ENCODE data around the gene LRRC25. TPM values are rescaled to one million over a fixed set of nuclear protein-coding genes. Genes with fewer than 3 reads are reported as not detected.
A peak's percentile ranks its signal among the peaks of the same experiment; 100 is the strongest.
"Not testable (repeated sequence)": the region's sequence is repeated elsewhere in the genome, so short reads cannot be mapped to it uniquely, and the experiment has no call there.

The LRRC25 gene
- total and polyA plus RNA-seq, 4 experiments from 2014 or later = 0.07 to 0.91 (median 0.73) TPM; not detected in 1

DNA sequence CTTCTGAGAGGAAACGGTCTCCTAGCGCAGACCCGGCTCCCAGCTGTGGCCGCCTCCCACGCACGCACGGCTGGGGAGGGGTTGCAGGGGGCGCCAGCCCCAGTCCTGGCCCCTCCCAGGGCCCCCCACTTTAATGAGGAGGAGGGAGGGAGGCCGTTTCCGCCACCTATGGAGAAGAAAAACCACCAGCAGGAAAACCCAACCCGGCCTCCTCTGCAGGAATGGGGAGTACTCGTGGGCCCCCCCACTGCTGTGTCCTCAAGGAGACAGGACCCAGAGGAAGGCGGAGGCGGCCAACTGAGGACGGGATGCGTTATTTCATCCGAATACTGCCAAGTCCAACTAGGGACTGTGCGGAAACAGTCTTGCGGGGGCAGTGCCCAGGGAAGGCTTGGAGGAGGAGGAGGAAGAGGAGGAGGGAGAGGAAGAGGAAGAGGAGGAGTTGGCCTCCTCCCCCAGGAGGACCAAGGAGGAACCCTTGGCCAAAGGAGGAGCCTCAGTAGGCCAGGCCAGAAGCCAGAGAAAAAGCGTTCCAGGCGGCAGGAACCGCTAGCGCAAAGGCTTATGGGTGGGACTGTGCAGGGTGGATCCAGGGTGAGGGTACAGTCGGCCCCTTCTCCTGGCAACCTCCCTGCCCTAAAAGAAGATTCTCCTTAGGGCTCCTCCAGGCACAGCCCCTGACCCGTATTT lies 17.9 kb upstream of the LRRC25 start:
- Histone ChIP-seq H3K4me1 (ENCODE audit: insufficient read depth, low read length) (peaks cover 52% of the 10 kb centered on the region), H3K27ac (ENCODE audit: low read depth, low read length) (peak overlapping the region; percentile 9), H3K9me3 (ENCODE audit: control insufficient read depth in 1 of 2, low read length in 2 of 2) (no peaks in the 10 kb centered on the region), H3K27me3 (ENCODE audit: insufficient read depth, low read length) (no peaks in the 10 kb centered on the region), H3K4me3 (ENCODE audit: low read length in 2 of 2) (no peak overlapping the region), H3K36me3 (ENCODE audit: insufficient read depth, low read length) (no peaks in the 10 kb centered on the region)
- Mint-ChIP-seq H3K4me1 (peaks cover 39 to 61% (median 48%) of the 10 kb centered on the region in 4 donors), H3K4me3 (peak overlapping the region in 7 of 8 donors; percentile 9 to 78 (median 63)), H3K27ac (peak overlapping the region in 6 of 7 donors; percentile 72 to 93 (median 90)), H3K9me3 (peaks cover 0 to 5% (median 0%) of the 10 kb centered on the region in 8 donors), H3K36me3 (peaks cover 0 to 7% of the 10 kb centered on the region in 2 donors), H3K27me3 (peaks cover 3 to 5% of the 10 kb centered on the region in 2 donors)
- intact Hi-C loops (cut with micrococcal nuclease) = loop anchor here (5.0 to 10.0 kb wide), 3 partner anchors 88 to 411 kb away; partner anchors contain the start of genes ARRDC2 and MAST3
- CTCF ChIA-PET (ENCODE audit: partially characterized antibody) = interaction anchor here (1.2 to 6.9 kb wide), 6 partner anchors 26 to 223 kb away, joined by 4 to 92 read pairs (median 6); partner anchors contain the start of gene MPV17L2
- DNase-seq = no peak
- POLR2A ChIA-PET (ENCODE audit: partially characterized antibody) = interaction anchor here (1.1 to 13.3 kb wide), 7 partner anchors 8 to 174 kb away, joined by 3 to 238 read pairs (median 16); partner anchors contain the start of genes ISYNA1, JUND and REX1BD

DNA sequence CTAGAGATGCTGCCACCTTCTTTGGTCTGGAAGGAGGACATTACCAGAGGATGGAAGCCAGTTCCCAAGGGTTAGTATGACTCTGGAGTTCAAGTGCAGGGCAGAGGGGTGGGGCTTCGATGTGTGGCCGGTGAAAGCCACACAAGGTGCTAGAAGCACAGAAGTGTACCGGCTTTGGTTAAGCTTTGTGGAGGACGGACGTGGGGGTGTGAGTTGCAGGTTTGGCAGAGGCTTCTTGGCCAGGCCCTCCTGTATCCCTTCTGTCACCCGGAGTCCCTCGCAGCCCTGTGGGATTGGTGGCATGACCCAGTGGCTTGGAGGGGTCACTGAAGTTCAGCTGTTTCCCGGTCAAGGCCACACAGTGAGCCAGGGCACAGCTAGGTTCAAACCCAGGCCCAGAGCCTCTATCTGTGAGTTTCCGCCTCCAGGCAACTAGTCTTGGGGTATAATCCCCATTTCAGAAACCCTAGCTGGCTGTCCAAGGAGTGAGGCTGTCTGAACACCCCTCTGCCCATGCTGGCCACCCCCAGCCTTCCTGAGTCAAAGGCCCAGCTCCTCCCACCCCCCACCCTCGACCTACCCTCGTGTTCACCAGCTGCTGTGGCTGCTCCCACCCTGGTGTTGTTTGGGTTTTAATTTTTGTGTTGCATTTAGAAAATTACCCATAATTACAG lies 17.2 kb upstream of the LRRC25 start:
- H3K27ac ChIP-seq (ENCODE audit: low read depth, low read length) = peak overlapping the region; percentile 9

DNA sequence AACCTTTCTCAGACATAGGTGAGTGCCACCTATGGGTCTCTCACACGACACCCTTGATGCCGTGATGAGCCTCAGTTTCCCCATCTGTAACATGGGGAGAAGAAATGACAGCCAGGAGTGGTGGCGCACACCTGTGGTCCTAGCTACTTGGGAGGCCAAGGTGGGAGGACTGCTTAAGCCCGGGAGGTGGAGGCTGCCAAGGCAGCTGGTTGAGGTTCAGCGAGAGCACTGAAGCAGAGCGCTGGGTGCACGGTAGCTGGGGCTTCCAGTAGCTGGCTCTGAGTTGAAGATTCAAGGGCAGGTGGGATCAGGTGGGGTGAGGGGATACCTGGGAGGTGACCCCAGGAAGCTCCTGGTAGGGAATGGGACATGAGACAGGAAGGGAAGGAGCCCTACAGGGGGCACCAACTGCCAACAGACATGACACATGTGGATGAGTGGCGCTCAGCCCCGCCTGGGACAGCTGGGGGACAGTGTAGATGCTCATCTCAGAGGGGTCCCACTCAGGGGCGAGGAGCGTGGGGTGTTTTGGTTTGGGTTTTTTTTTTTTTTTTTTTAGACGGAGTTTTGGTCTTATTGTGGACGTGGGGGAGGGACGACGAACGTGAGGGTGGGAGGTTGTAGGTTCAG lies 15.3 kb upstream of the LRRC25 start:
- ChIA-PET CTCF (ENCODE audit: partially characterized antibody) (interaction anchor here (0.6 to 6.9 kb wide), 12 partner anchors 10 to 426 kb away, joined by 3 to 92 read pairs (median 4); partner anchors contain the start of genes MPV17L2 and PDE4C), POLR2A (ENCODE audit: partially characterized antibody) (interaction anchor here (2.9 to 13.3 kb wide), 3 partner anchors 10 to 132 kb away, joined by 16 to 238 read pairs (median 22); partner anchors contain the start of genes ISYNA1 and JUND)
- no peaks in the 10 kb centered on the region for H3K27me3 ChIP-seq (ENCODE audit: insufficient read depth, low read length)
- peaks cover 0 to 3% of the 10 kb centered on the region in 2 donors for H3K27me3 Mint-ChIP-seq
- no peaks in the 10 kb centered on the region for H3K36me3 Mint-ChIP-seq
- H3K4me3 Mint-ChIP-seq = no peak overlapping the region
- no peaks in the 10 kb centered on the region for H3K9me3 ChIP-seq (ENCODE audit: control insufficient read depth in 1 of 2, low read length in 2 of 2)
- no peak for DNase-seq
- H3K9me3 Mint-ChIP-seq = no peaks in the 10 kb centered on the region
- H3K4me1 Mint-ChIP-seq = peaks cover 25 to 44% (median 32%) of the 10 kb centered on the region in 4 donors
- no peaks in the 10 kb centered on the region for H3K36me3 ChIP-seq (ENCODE audit: insufficient read depth, low read length)
- peak overlapping the region in 2 of 7 donors; percentile 38 to 75 for H3K27ac Mint-ChIP-seq
- peaks cover 38% of the 10 kb centered on the region for H3K4me1 ChIP-seq (ENCODE audit: insufficient read depth, low read length)
- intact Hi-C loops (cut with micrococcal nuclease) = loop anchor here (10.0 kb wide), 2 partner anchors 318 to 408 kb away; partner anchors contain the start of genes ARRDC2 and MAST3
- no peak overlapping the region for H3K27ac ChIP-seq (ENCODE audit: low read depth, low read length)
- no peak overlapping the region for H3K4me3 ChIP-seq (ENCODE audit: low read length in 2 of 2)

More for the DNA sequence above, 17.2 kb upstream of the LRRC25 start:
- Mint-ChIP-seq H3K27ac (peak overlapping the region; percentile 48 to 88 (median 72)), H3K4me3 (peak overlapping the region in 7 of 8 donors; percentile 4 to 65 (median 59)), H3K27me3 (peaks cover 3 to 5% of the 10 kb centered on the region in 2 donors), H3K36me3 (peaks cover 0 to 5% of the 10 kb centered on the region in 2 donors), H3K4me1 (peaks cover 37 to 58% (median 45%) of the 10 kb centered on the region in 4 donors), H3K9me3 (peaks cover 0 to 5% (median 0%) of the 10 kb centered on the region in 8 donors)
- intact Hi-C loops (cut with micrococcal nuclease) = loop anchor here (5.0 to 10.0 kb wide), 3 partner anchors 87 to 410 kb away; partner anchors contain the start of genes ARRDC2 and MAST3
- no peaks in the 10 kb centered on the region for H3K36me3 ChIP-seq (ENCODE audit: insufficient read depth, low read length)
- H3K4me3 ChIP-seq (ENCODE audit: low read length in 2 of 2) = no peak overlapping the region
- no peak for DNase-seq
- POLR2A ChIA-PET (ENCODE audit: partially characterized antibody) = interaction anchor here (0.5 to 13.3 kb wide), 8 partner anchors 8 to 429 kb away, joined by 3 to 238 read pairs (median 4); partner anchors contain the start of genes ISYNA1, JUND, REX1BD and UPF1
- no peaks in the 10 kb centered on the region for H3K9me3 ChIP-seq (ENCODE audit: control insufficient read depth in 1 of 2, low read length in 2 of 2)
- peaks cover 52% of the 10 kb centered on the region for H3K4me1 ChIP-seq (ENCODE audit: insufficient read depth, low read length)
- no peaks in the 10 kb centered on the region for H3K27me3 ChIP-seq (ENCODE audit: insufficient read depth, low read length)
- CTCF ChIA-PET (ENCODE audit: partially characterized antibody) = interaction anchor here (0.9 to 6.9 kb wide), 9 partner anchors 25 to 222 kb away, joined by 3 to 92 read pairs (median 5); partner anchors contain the start of gene MPV17L2

DNA sequence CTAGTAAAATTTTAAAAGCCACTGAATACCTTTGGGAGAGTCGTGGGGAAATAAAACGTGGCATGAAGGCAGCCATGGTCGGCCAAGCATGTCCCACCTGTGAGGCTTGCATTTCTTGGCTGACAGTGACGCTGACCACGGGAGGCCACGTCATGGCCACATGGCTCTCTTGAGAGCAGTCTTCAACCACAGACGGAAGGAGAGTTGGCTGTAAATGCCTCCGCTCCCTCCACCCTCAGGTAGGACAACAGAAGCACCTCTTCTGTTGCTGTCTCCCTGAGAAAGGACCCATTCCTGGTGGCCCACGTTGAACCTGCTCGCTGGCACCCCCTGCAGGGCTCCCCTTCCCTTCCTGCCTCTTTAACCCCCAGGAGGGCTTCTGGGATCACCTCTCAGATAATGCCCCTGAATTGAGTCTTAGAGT lies 10.6 kb upstream of the LRRC25 start:
- no peak for DNase-seq
- Mint-ChIP-seq H3K27ac (no peak overlapping the region), H3K4me1 (peaks cover 3 to 7% (median 4%) of the 10 kb centered on the region in 4 donors), H3K4me3 (no peak overlapping the region), H3K27me3 (peaks cover 0 to 2% of the 10 kb centered on the region in 2 donors), H3K36me3 (no peaks in the 10 kb centered on the region), H3K9me3 (no peaks in the 10 kb centered on the region)
- H3K36me3 ChIP-seq (ENCODE audit: insufficient read depth, low read length) = no peaks in the 10 kb centered on the region
- CTCF ChIA-PET (ENCODE audit: partially characterized antibody) = interaction anchor here (1.3 kb wide), 1 partner anchor 19 kb away, joined by 3 read pairs; no protein-coding TSS in a partner anchor
- intact Hi-C loops (cut with micrococcal nuclease) = no loop called here
- POLR2A ChIA-PET (ENCODE audit: partially characterized antibody) = no interaction called here
- H3K27me3 ChIP-seq (ENCODE audit: insufficient read depth, low read length) = no peaks in the 10 kb centered on the region
- H3K4me1 ChIP-seq (ENCODE audit: insufficient read depth, low read length) = no peaks in the 10 kb centered on the region
- no peak overlapping the region for H3K4me3 ChIP-seq (ENCODE audit: low read length in 2 of 2)
- H3K9me3 ChIP-seq (ENCODE audit: control insufficient read depth in 1 of 2, low read length in 2 of 2) = no peaks in the 10 kb centered on the region
- no peak overlapping the region for H3K27ac ChIP-seq (ENCODE audit: low read depth, low read length)

DNA sequence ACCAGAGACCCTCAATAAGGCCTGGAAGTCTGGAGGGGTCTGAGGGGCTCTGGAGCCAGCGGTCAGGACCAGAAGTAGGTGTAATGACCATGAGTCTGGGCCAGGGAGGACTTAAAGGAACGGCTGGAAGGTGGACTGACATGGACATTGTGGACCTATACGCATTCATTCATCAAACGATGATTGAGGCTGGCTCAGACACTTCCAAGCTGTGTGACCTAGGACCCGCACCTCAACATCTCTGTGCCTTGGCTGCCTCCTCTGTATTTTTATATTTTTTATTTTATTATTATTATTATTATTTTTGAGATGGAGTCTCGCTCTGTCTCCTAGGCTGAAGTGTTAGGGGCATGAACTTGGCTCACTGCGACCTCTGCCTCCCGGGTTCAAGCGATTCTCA lies 9.3 kb upstream of the LRRC25 start:
- Mint-ChIP-seq H3K27ac (no peak overlapping the region), H3K27me3 (peaks cover 0 to 2% of the 10 kb centered on the region in 2 donors), H3K4me1 (peaks cover 3 to 7% (median 4%) of the 10 kb centered on the region in 4 donors), H3K4me3 (no peak overlapping the region), H3K36me3 (no peaks in the 10 kb centered on the region), H3K9me3 (no peaks in the 10 kb centered on the region)
- DNase-seq = no peak
- H3K9me3 ChIP-seq (ENCODE audit: control insufficient read depth in 1 of 2, low read length in 2 of 2) = no peaks in the 10 kb centered on the region
- POLR2A ChIA-PET (ENCODE audit: partially characterized antibody) = no interaction called here
- no peaks in the 10 kb centered on the region for H3K36me3 ChIP-seq (ENCODE audit: insufficient read depth, low read length)
- H3K27me3 ChIP-seq (ENCODE audit: insufficient read depth, low read length) = no peaks in the 10 kb centered on the region
- intact Hi-C loops (cut with micrococcal nuclease) = no loop called here
- H3K4me1 ChIP-seq (ENCODE audit: insufficient read depth, low read length) = no peaks in the 10 kb centered on the region
- H3K27ac ChIP-seq (ENCODE audit: low read depth, low read length) = no peak overlapping the region
- CTCF ChIA-PET (ENCODE audit: partially characterized antibody) = interaction anchor here (1.3 kb wide), 1 partner anchor 18 kb away, joined by 3 read pairs; no protein-coding TSS in a partner anchor
- no peak overlapping the region for H3K4me3 ChIP-seq (ENCODE audit: low read length in 2 of 2)

DNA sequence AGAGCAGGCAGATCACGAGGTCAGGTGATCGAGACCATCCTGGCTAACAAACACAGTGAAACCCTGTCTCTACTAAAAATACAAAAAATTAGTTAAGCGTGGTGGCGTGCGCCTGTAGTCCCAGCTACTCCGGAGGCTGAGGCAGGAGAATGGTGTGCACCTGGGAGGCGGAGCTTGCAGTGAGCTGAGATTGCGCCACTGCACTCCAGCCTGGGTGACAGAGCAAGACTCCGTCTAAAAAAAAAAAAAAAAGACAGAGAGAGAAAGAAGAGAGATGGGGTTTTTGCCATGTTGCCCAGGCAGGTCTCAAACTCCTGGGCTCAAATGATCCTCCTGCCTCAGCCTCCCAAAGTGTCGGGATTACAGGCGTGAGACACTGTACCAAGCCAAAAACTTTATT lies 8.3 kb upstream of the LRRC25 start:
- POLR2A ChIA-PET (ENCODE audit: partially characterized antibody); H3K36me3 Mint-ChIP-seq; H3K27me3 ChIP-seq (ENCODE audit: insufficient read depth, low read length); H3K9me3 Mint-ChIP-seq; H3K9me3 ChIP-seq (ENCODE audit: control insufficient read depth in 1 of 2, low read length in 2 of 2); H3K27me3 Mint-ChIP-seq; H3K4me3 ChIP-seq (ENCODE audit: low read length in 2 of 2); H3K4me1 ChIP-seq (ENCODE audit: insufficient read depth, low read length); H3K27ac ChIP-seq (ENCODE audit: low read depth, low read length); H3K4me3 Mint-ChIP-seq; DNase-seq; intact Hi-C loops (cut with micrococcal nuclease); H3K4me1 Mint-ChIP-seq; H3K36me3 ChIP-seq (ENCODE audit: insufficient read depth, low read length); H3K27ac Mint-ChIP-seq: not testable (repeated sequence)
- CTCF ChIA-PET (ENCODE audit: partially characterized antibody) = interaction anchor here (0.7 to 1.5 kb wide), 2 partner anchors 18 to 292 kb away, joined by 3 to 5 read pairs; no protein-coding TSS in a partner anchor
